Measurements from ENCODE around the gene CFAP107. TPM values are rescaled to one million over a fixed set of nuclear protein-coding genes. Genes with fewer than 3 reads are reported as not detected.

CFAP107 gene
- total RNA-seq, 1 donor from 2014 or later, result not detected

- Mint-ChIP-seq H3K9me3 (peaks cover 12% of the 10 kb centered on the region), H3K36me3 (ENCODE audit: low read depth) (no peaks in the 10 kb centered on the region), H3K27me3 (peaks cover 25% of the 10 kb centered on the region), H3K4me1 (no peaks in the 10 kb centered on the region), H3K4me3 (no peak overlapping the region), H3K27ac (no peak overlapping the region)
- intact Hi-C loops (cut with micrococcal nuclease), result no loop called here
- DNase-seq (no peak), ATAC-seq (ENCODE audit: low read depth) (no peak)
- no peak for TF ChIP-seq CTCF (IDR thresholded peaks at IDR 0.05)
- ChIA-PET POLR2A (no interaction called here), CTCF (no interaction called here)
Observed at GRCh38 chr1:12739613-12740012, 6.4 kb upstream of the CFAP107 start.

GRCh38 chr1:12741946-12742345 lies 4.1 kb upstream of the CFAP107 start:
- ChIA-PET POLR2A (no interaction called here), CTCF (no interaction called here)
- ATAC-seq (ENCODE audit: low read depth), result no peak
- no peaks in the 10 kb centered on the region for H3K36me3 Mint-ChIP-seq (ENCODE audit: low read depth)
- no peak overlapping the region for H3K27ac Mint-ChIP-seq
- TF ChIP-seq CTCF (IDR thresholded peaks at IDR 0.05), result no peak
- peaks cover 3% of the 10 kb centered on the region for H3K9me3 Mint-ChIP-seq
- no peak overlapping the region for H3K4me3 Mint-ChIP-seq
- peaks cover 20% of the 10 kb centered on the region for H3K27me3 Mint-ChIP-seq
- no peak for DNase-seq
- no peaks in the 10 kb centered on the region for H3K4me1 Mint-ChIP-seq
- intact Hi-C loops (cut with micrococcal nuclease), result no loop called here

DNA sequence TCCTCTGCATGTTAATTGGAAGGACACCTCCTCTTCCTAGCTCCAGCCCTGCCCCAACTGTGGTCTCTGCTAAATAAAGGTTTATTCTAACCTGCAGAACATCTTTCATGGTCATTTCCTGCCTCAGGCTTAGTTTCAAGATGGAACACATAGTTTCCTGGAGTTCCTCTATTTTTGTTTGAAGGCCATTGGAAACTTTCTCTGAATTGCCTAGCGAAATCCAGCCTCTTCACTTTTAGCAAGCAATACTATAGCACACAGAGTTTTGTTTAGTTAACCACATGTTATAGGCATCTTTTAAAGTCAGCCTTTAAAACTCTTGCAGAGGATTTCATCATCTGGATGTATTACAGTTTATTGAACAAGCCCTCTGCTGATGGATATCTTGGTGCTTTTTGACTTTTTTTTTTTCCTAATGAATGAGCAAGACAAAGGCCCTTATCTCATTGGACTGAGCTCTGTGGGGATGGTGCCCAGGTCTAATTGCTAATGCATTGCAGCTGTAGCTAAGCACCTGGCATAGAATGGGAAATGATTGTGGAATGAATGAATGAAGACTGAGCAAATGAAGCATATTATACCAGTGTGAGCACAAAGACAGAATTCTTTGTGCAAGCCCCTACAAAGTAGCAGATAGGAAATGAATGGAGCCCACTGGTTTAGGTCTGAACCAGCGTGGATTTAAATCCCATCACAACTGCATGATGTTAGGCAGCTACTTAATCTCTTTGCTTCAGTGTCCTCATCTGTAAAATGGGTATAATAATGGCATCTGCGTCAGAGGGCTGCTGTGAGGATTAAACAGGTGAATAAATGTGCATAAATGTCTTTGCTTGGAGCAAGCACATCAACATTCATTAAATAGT lies 641 bp upstream of the CFAP107 start:
- no peak for DNase-seq
- H3K36me3 Mint-ChIP-seq (ENCODE audit: low read depth), result no peaks in the 10 kb centered on the region
- no peak for ATAC-seq (ENCODE audit: low read depth)
- H3K9me3 Mint-ChIP-seq, result peaks cover 25% of the 10 kb centered on the region
- ChIA-PET CTCF (no interaction called here), POLR2A (no interaction called here)
- no peak for TF ChIP-seq CTCF (IDR thresholded peaks at IDR 0.05)
- H3K4me3 Mint-ChIP-seq, result no peak overlapping the region
- intact Hi-C loops (cut with micrococcal nuclease), result no loop called here
- peaks cover 18% of the 10 kb centered on the region for H3K27me3 Mint-ChIP-seq
- no peaks in the 10 kb centered on the region for H3K4me1 Mint-ChIP-seq
- no peak overlapping the region for H3K27ac Mint-ChIP-seq

GRCh38 chr1:12748778-12749355 lies 2.9 kb downstream of the CFAP107 start:
- ChIA-PET POLR2A (no interaction called here), CTCF (no interaction called here)
- ATAC-seq (ENCODE audit: low read depth) (no peak), DNase-seq (no peak)
- Mint-ChIP-seq H3K4me1 (no peaks in the 10 kb centered on the region), H3K9me3 (peaks cover 31% of the 10 kb centered on the region), H3K4me3 (no peak overlapping the region), H3K27ac (no peak overlapping the region), H3K27me3 (peaks cover 17% of the 10 kb centered on the region), H3K36me3 (ENCODE audit: low read depth) (no peaks in the 10 kb centered on the region)
- intact Hi-C loops (cut with micrococcal nuclease), result no loop called here
- TF ChIP-seq CTCF (IDR thresholded peaks at IDR 0.05), result no peak

DNA sequence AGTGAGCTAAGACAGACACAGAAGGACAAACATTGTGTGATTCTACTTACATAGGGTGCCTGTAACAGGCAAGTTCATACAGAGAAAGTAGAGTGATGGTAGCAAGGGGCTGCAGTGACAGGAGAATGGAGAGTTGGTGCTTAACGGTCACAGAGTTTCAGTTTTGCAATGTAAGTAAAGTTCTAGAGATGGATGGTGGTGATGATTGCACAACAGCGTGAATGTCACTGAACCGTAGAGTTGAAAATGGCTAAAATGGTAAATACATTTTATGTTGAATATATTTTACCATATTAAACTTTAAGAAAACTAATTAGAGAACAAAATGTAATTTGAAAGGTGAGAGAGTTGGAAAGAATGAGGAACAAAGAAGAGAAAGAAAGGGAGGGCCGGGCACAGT lies 8.7 kb downstream of the CFAP107 start:
- Mint-ChIP-seq H3K27ac (no peak overlapping the region), H3K36me3 (ENCODE audit: low read depth) (no peaks in the 10 kb centered on the region), H3K9me3 (peaks cover 12% of the 10 kb centered on the region), H3K4me1 (no peaks in the 10 kb centered on the region), H3K27me3 (peaks cover 9% of the 10 kb centered on the region), H3K4me3 (no peak overlapping the region)
- POLR2A ChIA-PET, result no interaction called here
- TF ChIP-seq CTCF (IDR thresholded peaks at IDR 0.05), result no peak
- intact Hi-C loops (cut with micrococcal nuclease), result no loop called here
- no peak for ATAC-seq (ENCODE audit: low read depth)
- CTCF ChIA-PET, result no interaction called here
- DNase-seq, result no peak

Data from activated B cell treated with CpG ODN at 0.5 μM for 24 hours (primary cell).